ENCODE measurements around the gene CYFIP1.

GRCh38 chr15:22966321-22967083 is 13.7 kb downstream of the CYFIP1 start:
- TF ChIP-seq CTCF (IDR thresholded peaks at IDR 0.05) (no peak), POLR2AphosphoS5 (IDR thresholded peaks at IDR 0.05) (no peak)
